Endothelial cell of umbilical vein (primary cell): Measurements from ENCODE around the gene SLC5A3. TPM values are rescaled to one million over a fixed set of nuclear protein-coding genes. Genes with fewer than 3 reads are reported as not detected.

Experiments
- BruUV-seq: library from RNA; stranded (reverse); fragments of 400-500 nt; replicated peaks from 2 replicates; lab custom pipeline; 2021; lab: Mats Ljungman, UMichigan
- CTCF ChIA-PET: fragments of 300-600, 350-600 bp; sonication (Branson Sonifier 250); formaldehyde crosslinking; loops from one replicate; lab custom pipeline; 2021; ENCODE audit warnings: antibody characterized with exemption, inconsistent platforms; lab: Charles Lee
- POLR2A ChIA-PET: fragments of 300-600, 350-600 bp; sonication (Branson Sonifier 250); formaldehyde crosslinking; loops from one replicate; lab custom pipeline; 2021; ENCODE audit warnings: antibody characterized with exemption, inconsistent platforms; lab: Charles Lee
- DNase-seq: peaks from one replicate; pipeline ENCODE4 v3.0.0-alpha.2; 2011; ENCODE audit warnings: low read depth, low spot score
- FAIRE-seq: peaks from 2 replicates; lab custom pipeline; 2011; peaks lifted over from hg19 to GRCh38; lab: Jason Lieb, UNC
- H2AFZ ChIP-seq: 2 replicates; pipeline ENCODE4 v1.6.0; 2012; ENCODE audit warnings: low read depth, low read length, control low read depth, inconsistent platforms
- H3K27ac ChIP-seq: 2 replicates; pipeline ENCODE4 v1.5.1; 2011; ENCODE audit warnings: low read depth, mild to moderate bottlenecking, control low read depth, low read length, moderate library complexity; ENCODE audit not compliant: insufficient read depth
- H3K27me3 ChIP-seq, 2 experiments: 2 replicates each; pipeline versions ENCODE4 v1.6.0 to v1.6.1; 2011; ENCODE audit warnings: low read length in 2 of 2, mixed read lengths in 1 of 2; ENCODE audit not compliant: control insufficient read depth in 2 of 2, insufficient read depth in 2 of 2
- H3K36me3 ChIP-seq, 2 experiments: 2 replicates in 1 of 2; 3 replicates in 1 of 2; pipeline ENCODE4 v1.5.1; 2011; ENCODE audit warnings: low read length in 2 of 2, mild to moderate bottlenecking in 1 of 2, moderate library complexity in 1 of 2; ENCODE audit not compliant: control insufficient read depth in 2 of 2, insufficient read depth in 2 of 2; ENCODE audit errors: extremely low read depth in 1 of 2
- H3K4me1 ChIP-seq: 3 replicates; pipeline ENCODE4 v1.5.1; 2011; ENCODE audit warnings: mild to moderate bottlenecking, low read length; ENCODE audit not compliant: control insufficient read depth, insufficient read depth; ENCODE audit errors: extremely low read depth
- H3K4me2 ChIP-seq: 2 replicates; pipeline ENCODE4 v1.6.1; 2011; ENCODE audit warnings: low read length, control low read depth, mixed read lengths; ENCODE audit not compliant: insufficient read depth
- H3K4me3 ChIP-seq, 3 experiments: fragments of 200-600 bp in 1 of 3; sonication (generic), shearing (Covaris generic) in 1 of 3; replicated peaks in 1 of 3; 2 replicates each; pipeline ENCODE4 v1.5.1; 2011 to 2016; ENCODE audit warnings: control low read depth in 3 of 3, low read length in 3 of 3, mild to moderate bottlenecking in 2 of 3, inconsistent platforms in 1 of 3, low read depth in 1 of 3, moderate library complexity in 1 of 3; ENCODE audit not compliant: insufficient read depth in 1 of 3
- H3K79me2 ChIP-seq: 2 replicates; pipeline ENCODE4 v1.6.0; 2012; ENCODE audit warnings: low read length, inconsistent platforms; ENCODE audit not compliant: control insufficient read depth, insufficient read depth
- H3K9ac ChIP-seq: replicated peaks from 2 replicates; pipeline ENCODE3; 2011; ENCODE audit warnings: low read length, control low read depth; ENCODE audit not compliant: insufficient read depth; ENCODE audit errors: extremely low read depth
- H3K9me1 ChIP-seq: replicated peaks from 3 replicates; pipeline ENCODE4 v1.6.0; 2011; ENCODE audit warnings: mild to moderate bottlenecking, low read length; ENCODE audit not compliant: control insufficient read depth, insufficient read depth; ENCODE audit errors: extremely low read depth
- H3K9me3 ChIP-seq: replicated peaks from 2 replicates; pipeline ENCODE4 v1.5.1; 2012; ENCODE audit warnings: low read length, inconsistent platforms; ENCODE audit not compliant: control insufficient read depth, insufficient read depth
- H4K20me1 ChIP-seq: replicated peaks from 2 replicates; pipeline ENCODE3; 2011; ENCODE audit warnings: mild to moderate bottlenecking, low read length; ENCODE audit not compliant: control insufficient read depth, insufficient read depth; ENCODE audit errors: extremely low read depth
- FOS ChIP-seq: IDR thresholded peaks from 2 replicates; pipeline ENCODE4 v1.6.1; 2011; ENCODE audit warnings: mild to moderate bottlenecking, low read length, moderate library complexity, borderline replicate concordance; ENCODE audit not compliant: insufficient read depth
- GATA2 ChIP-seq: IDR thresholded peaks from 2 replicates; pipeline ENCODE4 v1.7.0; 2011; ENCODE audit warnings: low read depth, mild to moderate bottlenecking, moderate library complexity, mixed read lengths, low read length; ENCODE audit not compliant: insufficient read length, insufficient read depth
- MYC ChIP-seq: IDR thresholded peaks from one replicate; pipeline ENCODE4 v1.6.1; 2011; ENCODE audit warnings: mild to moderate bottlenecking, low read depth, low read length
- POLR2A ChIP-seq: IDR thresholded peaks from 2 replicates; pipeline ENCODE4 v1.6.1; 2012; ENCODE audit warnings: low read depth, mild to moderate bottlenecking, control low read depth, low read length
- POLR2AphosphoS5 ChIP-seq: IDR thresholded peaks from 2 replicates; pipeline ENCODE4 v1.6.1; 2012; ENCODE audit warnings: low read depth, mild to moderate bottlenecking, control low read depth, low read length, moderate library complexity; ENCODE audit not compliant: insufficient read depth
- dilution Hi-C: fragments of 300-500 bp; cut with MboI; formaldehyde crosslinking; loops from one replicate; pipeline ENCODE4 v1.15.0; 2019; ENCODE audit warnings: low sequenced_read_pairs; ENCODE audit not compliant: extremely low pct_ligation_motif_present
- intact Hi-C: fragments of 100-400 bp; cut with micrococcal nuclease; formaldehyde crosslinking; loops from one replicate; pipeline ENCODE4 v1.10.0; 2022
- polyA plus RNA-seq, 4 experiments: library from polyadenylated mRNA; depleted of rRNA in 3 of 4; stranded (reverse) in 3 of 4; unstranded in 1 of 4; fragments of >200 nt; gene quantifications; 2 replicates each; pipeline versions ENCODE4 v1.2.1 to v1.2.3, GENCODE V29; 2011 to 2012; ENCODE audit warnings: missing spikeins in 1 of 4
- total RNA-seq: library from RNA; stranded (reverse); gene quantifications from 2 replicates; pipeline ENCODE4 v1.2.3, GENCODE V29; 2021

The SLC5A3 gene
- total and polyA plus RNA-seq, 2 donors (not counting 3 experiments of a cell fraction or from before 2014, with no cell fraction given), result 1.6 to 8.0 TPM

- no peak overlapping the region for H2AFZ ChIP-seq
- H3K27ac ChIP-seq, result no peak overlapping the region
- H3K9me1 ChIP-seq, result no peaks in the 10 kb centered on the region
- no peak for FAIRE-seq
- dilution Hi-C loops (no loop called here), intact Hi-C loops (no loop called here)
- H3K4me3 ChIP-seq, result no peak overlapping the region
- CTCF ChIA-PET, result interaction anchor here (0.8 to 1.4 kb wide), 2 partner anchors 11 to 13 kb away, joined by 3 read pairs; no protein-coding TSS in a partner anchor
- H3K9ac ChIP-seq, result no peak overlapping the region
- no peaks in the 10 kb centered on the region for H3K36me3 ChIP-seq
- H3K27me3 ChIP-seq, result peaks cover 9 to 12% of the 10 kb centered on the region in 2 experiments
- no TSS peak for BruUV-seq
- no peak for TF ChIP-seq POLR2AphosphoS5
- no peak for TF ChIP-seq POLR2A
- no peak for TF ChIP-seq FOS
- no peak for TF ChIP-seq GATA2
- no peak for DNase-seq
- H4K20me1 ChIP-seq, result no peaks in the 10 kb centered on the region
- POLR2A ChIA-PET, result no interaction called here
- H3K4me2 ChIP-seq, result no peak overlapping the region
- no peaks in the 10 kb centered on the region for H3K4me1 ChIP-seq
- H3K79me2 ChIP-seq, result no peaks in the 10 kb centered on the region
- H3K9me3 ChIP-seq, result no peaks in the 10 kb centered on the region
Measured at GRCh38 chr21:34035619-34036354, 37.6 kb upstream of the SLC5A3 start.

DNA sequence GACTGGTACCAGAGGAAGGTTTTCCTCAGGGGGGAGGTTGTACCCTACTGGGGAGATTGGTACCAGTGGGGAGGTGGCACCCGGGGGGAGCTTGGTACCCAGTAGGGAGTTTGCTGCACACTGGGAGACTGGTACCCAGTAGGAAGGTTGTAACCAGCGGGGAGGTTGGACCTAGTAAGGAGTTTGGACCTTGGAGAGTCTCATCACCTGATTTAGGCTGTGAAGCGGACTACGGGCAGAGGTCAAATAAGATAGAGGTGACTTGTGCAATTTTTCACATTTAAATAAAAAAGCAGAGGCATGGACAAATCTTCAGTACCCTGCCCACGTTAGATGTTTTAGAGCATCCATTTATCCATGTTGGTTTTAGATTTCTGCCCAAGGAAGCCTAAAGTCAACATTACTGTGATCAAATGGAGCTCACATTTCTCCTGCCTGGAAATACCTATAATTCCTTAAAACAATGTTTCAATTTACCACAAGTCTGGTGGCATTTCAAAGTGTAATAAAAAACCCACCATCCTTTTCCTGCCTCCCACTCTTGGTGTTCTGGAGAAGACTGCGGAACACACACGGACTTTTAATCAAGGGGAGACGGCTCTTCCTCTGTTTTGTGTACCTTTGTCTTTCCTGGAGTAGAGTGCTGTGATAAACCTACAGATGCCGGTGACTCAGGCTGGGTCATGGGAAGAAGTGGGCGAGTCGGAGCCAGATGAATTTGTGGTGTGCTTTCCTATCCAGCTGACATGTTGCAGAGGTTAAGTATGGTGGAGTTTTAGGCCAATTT is 36.2 kb upstream of the SLC5A3 start:
- no peaks in the 10 kb centered on the region for H3K9me1 ChIP-seq
- dilution Hi-C loops, result no loop called here
- H3K4me1 ChIP-seq, result no peaks in the 10 kb centered on the region
- peak; percentile 47 for DNase-seq
- peaks cover 13 to 20% of the 10 kb centered on the region in 2 experiments for H3K27me3 ChIP-seq
- no TSS peak for BruUV-seq
- H2AFZ ChIP-seq, result peak overlapping the region; percentile 60
- H3K9ac ChIP-seq, result no peak overlapping the region
- ChIA-PET CTCF (no interaction called here), POLR2A (no interaction called here)
- H3K4me2 ChIP-seq, result no peak overlapping the region
- TF ChIP-seq MYC, result no peak
- TF ChIP-seq FOS, result peak; percentile 40
- no peak overlapping the region for H3K27ac ChIP-seq
- FAIRE-seq, result no peak
- no peaks in the 10 kb centered on the region for H3K36me3 ChIP-seq
- no peaks in the 10 kb centered on the region for H4K20me1 ChIP-seq
- no peak overlapping the region for H3K4me3 ChIP-seq
- no peaks in the 10 kb centered on the region for H3K79me2 ChIP-seq
- intact Hi-C loops, result no loop called here
- no peaks in the 10 kb centered on the region for H3K9me3 ChIP-seq
